Measurements from ENCODE around the gene TIMM22. TPM values are rescaled to one million over a fixed set of nuclear protein-coding genes. Genes with fewer than 3 reads are reported as not detected.

TIMM22 gene
- polyA plus RNA-seq, 3 donors = 3.2 to 13.6 (median 13.1) TPM

DNA sequence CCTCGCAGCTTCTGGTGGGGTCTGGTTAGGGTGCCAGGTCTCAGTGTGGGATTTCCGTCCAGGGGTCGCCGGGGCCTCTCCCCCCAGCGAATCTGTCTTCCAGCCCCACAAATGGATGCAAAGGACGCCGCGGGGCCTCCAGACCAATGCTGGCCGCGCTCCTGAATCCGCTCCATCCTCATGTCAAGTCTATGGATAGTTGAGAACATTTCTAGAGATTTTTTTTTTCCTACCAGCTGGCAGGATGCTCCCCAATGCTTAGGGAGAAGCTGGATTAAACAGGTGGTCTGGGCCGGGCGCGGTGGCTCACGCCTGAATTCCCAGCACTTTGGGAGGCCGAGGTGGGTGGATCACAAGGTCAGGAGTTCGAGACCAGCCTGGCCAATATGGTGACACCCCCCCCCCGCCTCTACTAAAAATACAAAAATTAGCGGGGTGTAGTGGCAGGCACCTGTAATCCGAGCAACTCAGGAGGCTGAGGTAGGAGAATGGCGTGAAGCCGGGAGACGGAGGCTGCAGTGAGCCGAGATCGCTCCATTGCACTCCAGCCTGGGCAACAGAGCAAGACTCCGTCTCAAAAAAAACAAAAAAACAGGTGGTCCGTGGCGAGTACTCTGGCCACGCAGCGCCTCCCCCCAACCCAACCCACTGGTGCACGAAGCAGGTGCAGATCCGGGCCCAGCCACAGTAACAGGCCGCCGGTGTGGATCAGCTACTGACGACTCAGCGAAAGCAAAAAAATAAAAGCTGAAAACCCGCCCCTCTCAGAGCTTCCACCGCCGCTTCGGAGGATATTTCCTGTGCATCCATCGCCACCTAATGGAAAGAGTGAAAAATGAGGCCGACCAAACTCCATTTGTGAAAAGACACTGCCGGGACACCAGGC lies 16.3 kb upstream of the TIMM22 start:
- Histone ChIP-seq H3K36me3 (replicated peaks in 1 of 2; ENCODE audit: control insufficient read depth in 1 of 2, insufficient read depth in 2 of 2, low read length in 2 of 2) (no peaks in the 10 kb centered on the region), H3K4me1 (ENCODE audit: control insufficient read depth in 1 of 2, insufficient read depth in 2 of 2, low read length in 2 of 2) (peaks cover 15 to 20% of the 10 kb centered on the region in 2 donors), H4K20me1 (ENCODE audit: insufficient read depth, low read length) (no peaks in the 10 kb centered on the region), H3K4me3 (replicated peaks in 1 of 3; ENCODE audit: low read depth in 2 of 3, low read length in 3 of 3) (peak overlapping the region; percentile 55 to 81 (median 57)), H3K4me2 (replicated peaks; ENCODE audit: extremely low read depth, low read length, poor library complexity, severe bottlenecking) (peak overlapping the region; percentile 95), H3K27ac (ENCODE audit: low read depth in 1 of 2, low read length in 2 of 2) (peak overlapping the region in 1 of 2 donors; percentile 11), H3K9me3 (replicated peaks in 1 of 2; ENCODE audit: control insufficient read depth in 1 of 2, insufficient read depth in 1 of 2, low read length in 2 of 2) (peaks cover 0 to 9% of the 10 kb centered on the region in 2 donors), H3K27me3 (ENCODE audit: control insufficient read depth in 2 of 2, insufficient read depth in 2 of 2, low read length in 2 of 2) (peaks cover 27 to 32% of the 10 kb centered on the region in 2 donors), H3K79me2 (ENCODE audit: insufficient read depth, low read length) (no peaks in the 10 kb centered on the region), H3K9ac (ENCODE audit: insufficient read depth, low read length, poor library complexity, severe bottlenecking) (peak overlapping the region; percentile 61), H2AFZ (ENCODE audit: insufficient read depth, low read depth, low read length, poor library complexity, severe bottlenecking) (peak overlapping the region; percentile 97)
- Mint-ChIP-seq H3K4me1 (peaks cover 19% of the 10 kb centered on the region), H3K36me3 (peaks cover 0 to 3% of the 10 kb centered on the region in 2 donors), H3K4me3 (peak overlapping the region; percentile 83 to 90), H3K27me3 (ENCODE audit: low read depth in 3 of 3) (peaks cover 29 to 42% (median 30%) of the 10 kb centered on the region in 3 donors), H3K9me3 (peaks cover 0 to 9% (median 4%) of the 10 kb centered on the region in 7 donors), H3K27ac (peak overlapping the region in 3 of 7 donors; percentile 8 to 70 (median 26))
- WGBS (ENCODE audit: insufficient coverage) = 21% methylated on average over 25 of the region's 43 CpGs
- peak; percentile 71 to 81 (median 75) for DNase-seq
- TF ChIP-seq, protein P1, sequence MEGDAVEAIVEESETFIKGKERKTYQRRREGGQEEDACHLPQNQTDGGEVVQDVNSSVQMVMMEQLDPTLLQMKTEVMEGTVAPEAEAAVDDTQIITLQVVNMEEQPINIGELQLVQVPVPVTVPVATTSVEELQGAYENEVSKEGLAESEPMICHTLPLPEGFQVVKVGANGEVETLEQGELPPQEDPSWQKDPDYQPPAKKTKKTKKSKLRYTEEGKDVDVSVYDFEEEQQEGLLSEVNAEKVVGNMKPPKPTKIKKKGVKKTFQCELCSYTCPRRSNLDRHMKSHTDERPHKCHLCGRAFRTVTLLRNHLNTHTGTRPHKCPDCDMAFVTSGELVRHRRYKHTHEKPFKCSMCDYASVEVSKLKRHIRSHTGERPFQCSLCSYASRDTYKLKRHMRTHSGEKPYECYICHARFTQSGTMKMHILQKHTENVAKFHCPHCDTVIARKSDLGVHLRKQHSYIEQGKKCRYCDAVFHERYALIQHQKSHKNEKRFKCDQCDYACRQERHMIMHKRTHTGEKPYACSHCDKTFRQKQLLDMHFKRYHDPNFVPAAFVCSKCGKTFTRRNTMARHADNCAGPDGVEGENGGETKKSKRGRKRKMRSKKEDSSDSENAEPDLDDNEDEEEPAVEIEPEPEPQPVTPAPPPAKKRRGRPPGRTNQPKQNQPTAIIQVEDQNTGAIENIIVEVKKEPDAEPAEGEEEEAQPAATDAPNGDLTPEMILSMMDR (IDR thresholded peaks at IDR 0.05) = peak; percentile 68
- intact Hi-C loops (cut with micrococcal nuclease) = loop anchor here (2.0 to 5.0 kb wide), 5 partner anchors 93 to 222 kb away; no protein-coding TSS in a partner anchor

DNA sequence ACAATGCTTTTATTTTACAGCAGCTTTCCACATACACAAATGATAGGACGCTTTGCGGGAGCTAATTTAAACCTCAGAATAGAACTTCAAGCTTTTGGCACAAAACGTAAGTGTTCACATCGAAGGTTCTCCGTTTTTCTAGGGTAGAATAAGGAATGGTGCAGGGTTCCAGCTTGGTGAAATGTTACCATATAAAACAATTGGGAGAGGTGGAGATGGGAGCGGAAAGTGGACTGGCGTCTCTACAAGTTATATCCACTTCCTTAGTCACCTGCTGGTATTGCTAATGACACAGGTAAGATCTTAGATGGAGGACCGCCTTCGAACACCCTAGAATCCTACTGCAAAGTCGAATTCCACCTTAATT lies 15.7 kb upstream of the TIMM22 start:
- Histone ChIP-seq H3K79me2 (ENCODE audit: insufficient read depth, low read length) (no peaks in the 10 kb centered on the region), H3K9me3 (replicated peaks in 1 of 2; ENCODE audit: control insufficient read depth in 1 of 2, insufficient read depth in 1 of 2, low read length in 2 of 2) (peaks cover 0 to 9% of the 10 kb centered on the region in 2 donors), H3K4me2 (replicated peaks; ENCODE audit: extremely low read depth, low read length, poor library complexity, severe bottlenecking) (peak overlapping the region; percentile 95), H3K36me3 (replicated peaks in 1 of 2; ENCODE audit: control insufficient read depth in 1 of 2, insufficient read depth in 2 of 2, low read length in 2 of 2) (no peaks in the 10 kb centered on the region), H3K4me3 (replicated peaks in 1 of 3; ENCODE audit: low read depth in 2 of 3, low read length in 3 of 3) (no peak overlapping the region), H3K27me3 (ENCODE audit: control insufficient read depth in 2 of 2, insufficient read depth in 2 of 2, low read length in 2 of 2) (peaks cover 24 to 26% of the 10 kb centered on the region in 2 donors), H2AFZ (ENCODE audit: insufficient read depth, low read depth, low read length, poor library complexity, severe bottlenecking) (peak overlapping the region; percentile 97), H3K9ac (ENCODE audit: insufficient read depth, low read length, poor library complexity, severe bottlenecking) (no peak overlapping the region), H3K27ac (ENCODE audit: low read depth in 1 of 2, low read length in 2 of 2) (no peak overlapping the region), H3K4me1 (ENCODE audit: control insufficient read depth in 1 of 2, insufficient read depth in 2 of 2, low read length in 2 of 2) (peaks cover 15 to 20% of the 10 kb centered on the region in 2 donors), H4K20me1 (ENCODE audit: insufficient read depth, low read length) (no peaks in the 10 kb centered on the region)
- no peak for DNase-seq
- Mint-ChIP-seq H3K4me1 (peaks cover 18% of the 10 kb centered on the region), H3K4me3 (peak overlapping the region; percentile 83 to 90), H3K27ac (no peak overlapping the region), H3K36me3 (peaks cover 0 to 3% of the 10 kb centered on the region in 2 donors), H3K27me3 (ENCODE audit: low read depth in 3 of 3) (peaks cover 24 to 37% (median 25%) of the 10 kb centered on the region in 3 donors), H3K9me3 (peaks cover 0 to 9% (median 5%) of the 10 kb centered on the region in 7 donors)
- 0% methylated on average over 4 of the region's 10 CpGs for WGBS (ENCODE audit: insufficient coverage)
- intact Hi-C loops (cut with micrococcal nuclease) = loop anchor here (2.0 to 5.0 kb wide), 5 partner anchors 94 to 221 kb away; no protein-coding TSS in a partner anchor
- TF ChIP-seq, protein P1 (IDR thresholded peaks at IDR 0.05) = peak; percentile 32
